ENCODE results near the gene UQCRC1.

The UQCRC1 gene

GRCh38 chr3:48621461-48621869 is 12.0 kb upstream of the UQCRC1 start, which contains the start of gene TMEM89:
Gene TMEM89 (minus strand): TSS chr3:48621769. CDS start chr3:48621756, 13 bp downstream.
- TF ChIP-seq CTCF (IDR thresholded peaks at IDR 0.05; ENCODE audit: low read depth, low read length) (no peak), MAX (IDR thresholded peaks at IDR 0.05; ENCODE audit: low read depth, low read length) (no peak)
- no peak within 1 kb of the TSS for H3K4me3 ChIP-seq (ENCODE audit: low read depth, low read length)

GRCh38 chr3:48619541-48620524 is 10.4 kb upstream of the UQCRC1 start:
- DNase-seq (ENCODE audit: low read depth): no peak
- TF ChIP-seq MAX (IDR thresholded peaks at IDR 0.05; ENCODE audit: low read depth, low read length) (no peak), MYC (IDR thresholded peaks at IDR 0.05; ENCODE audit: low read depth, low read length) (no peak), CTCF (IDR thresholded peaks at IDR 0.05; ENCODE audit: low read depth, low read length) (no peak), POLR2A (IDR thresholded peaks at IDR 0.05; ENCODE audit: extremely low read depth, insufficient read length) (no peak)
- H3K4me3 ChIP-seq (ENCODE audit: low read depth, low read length): no peak overlapping the region

More at GRCh38 chr3:48621461-48621869, 12.0 kb upstream of the UQCRC1 start, which contains the start of gene TMEM89:
- no peak for DNase-seq (ENCODE audit: low read depth)

GRCh38 chr3:48617559-48617958 is 8.1 kb upstream of the UQCRC1 start:
- DNase-seq (ENCODE audit: low read depth): no peak
- no peak overlapping the region for H3K4me3 ChIP-seq (ENCODE audit: low read depth, low read length)
- TF ChIP-seq CTCF (IDR thresholded peaks at IDR 0.05; ENCODE audit: low read depth, low read length) (no peak), POLR2A (IDR thresholded peaks at IDR 0.05; ENCODE audit: extremely low read depth, insufficient read length) (no peak), MAX (IDR thresholded peaks at IDR 0.05; ENCODE audit: low read depth, low read length) (no peak), MYC (IDR thresholded peaks at IDR 0.05; ENCODE audit: low read depth, low read length) (no peak)

GRCh38 chr3:48614044-48614443 is 4.6 kb upstream of the UQCRC1 start:
- TF ChIP-seq MAX (IDR thresholded peaks at IDR 0.05; ENCODE audit: low read depth, low read length) (no peak), POLR2A (IDR thresholded peaks at IDR 0.05; ENCODE audit: extremely low read depth, insufficient read length) (no peak), CTCF (IDR thresholded peaks at IDR 0.05; ENCODE audit: low read depth, low read length) (no peak), MYC (IDR thresholded peaks at IDR 0.05; ENCODE audit: low read depth, low read length) (no peak)
- DNase-seq (ENCODE audit: low read depth): peak; percentile 87
- H3K4me3 ChIP-seq (ENCODE audit: low read depth, low read length): no peak overlapping the region

GRCh38 chr3:48612309-48612708 is 2.9 kb upstream of the UQCRC1 start:
- no peak overlapping the region for H3K4me3 ChIP-seq (ENCODE audit: low read depth, low read length)
- TF ChIP-seq CTCF (IDR thresholded peaks at IDR 0.05; ENCODE audit: low read depth, low read length) (no peak), MYC (IDR thresholded peaks at IDR 0.05; ENCODE audit: low read depth, low read length) (no peak), POLR2A (IDR thresholded peaks at IDR 0.05; ENCODE audit: extremely low read depth, insufficient read length) (no peak), MAX (IDR thresholded peaks at IDR 0.05; ENCODE audit: low read depth, low read length) (no peak)
- no peak for DNase-seq (ENCODE audit: low read depth)

Measured in NB4 (cell line).